GM08714 (cell line): Measurements from ENCODE around the gene B4GALT5.
A peak's percentile ranks its signal among the peaks of the same experiment; 100 is the strongest.

Experiments
- H3K4me3 ChIP-seq: fragments of 200-500 bp; sonication (Bioruptor generic); 2 replicates; pipeline ENCODE4 v1.5.1; 2014; ENCODE audit warnings: mild to moderate bottlenecking, low read length, inconsistent platforms
- ZNF274 ChIP-seq: IDR thresholded peaks from 2 replicates; pipeline ENCODE4 v1.6.1; 2012; ENCODE audit warnings: mild to moderate bottlenecking, low read depth, low read length

B4GALT5 gene

DNA sequence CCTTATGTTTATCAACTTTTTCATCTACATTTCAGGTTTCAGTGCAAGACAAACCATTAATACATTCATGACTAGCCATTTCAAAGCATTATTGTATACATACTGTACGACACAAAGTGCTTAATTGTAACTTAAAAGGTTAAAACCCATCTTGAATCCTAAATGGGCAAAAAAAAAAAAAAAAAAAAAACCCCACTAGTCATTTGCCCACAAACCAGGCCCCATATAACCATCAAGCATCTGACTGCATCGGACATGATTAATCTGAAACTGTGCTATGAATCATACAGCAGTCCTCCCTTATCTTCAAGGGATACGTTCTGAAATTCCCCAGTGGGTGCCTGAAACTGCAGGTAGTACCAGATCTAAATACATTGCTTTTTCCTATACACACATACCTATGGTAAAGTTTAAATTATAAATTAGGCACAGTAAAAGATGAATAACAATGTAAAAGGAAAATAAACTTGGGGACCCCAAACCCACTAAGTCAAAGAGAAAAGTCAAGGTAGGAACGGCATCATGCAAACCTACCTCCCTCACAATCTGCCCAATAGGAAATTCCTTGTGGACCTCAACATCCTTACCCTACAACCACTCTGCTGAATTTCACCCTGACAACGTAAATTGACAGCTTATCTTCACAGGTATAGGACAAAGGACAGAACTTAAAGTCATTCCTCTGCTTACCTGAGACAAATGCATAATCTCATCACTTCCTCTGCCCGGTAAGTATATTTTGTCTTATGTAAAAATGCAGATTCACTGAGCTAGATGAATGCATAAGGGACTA lies 14.3 kb downstream of the B4GALT5 start:
- H3K4me3 ChIP-seq: peak overlapping the region; percentile 35
- no peak for TF ChIP-seq ZNF274

DNA sequence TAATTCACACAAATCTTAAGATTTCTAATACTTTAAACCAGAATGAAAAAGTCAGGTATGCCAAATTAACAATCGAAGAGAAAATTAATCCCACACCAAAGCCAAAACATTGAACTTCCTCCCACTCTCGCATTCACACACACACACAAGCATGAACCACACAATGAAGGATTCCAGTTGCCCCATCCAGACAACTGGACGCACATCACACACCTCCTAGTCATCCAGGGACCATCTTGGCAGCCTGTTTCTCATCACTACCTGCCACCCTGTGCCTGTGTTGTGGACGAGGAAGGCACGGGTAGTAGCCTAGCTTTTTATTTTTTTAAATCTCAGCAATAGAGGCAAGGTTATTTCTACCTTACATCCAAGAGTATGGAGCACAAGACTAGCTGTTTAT lies 15.2 kb downstream of the B4GALT5 start:
- TF ChIP-seq ZNF274: no peak
- H3K4me3 ChIP-seq: no peak overlapping the region

DNA sequence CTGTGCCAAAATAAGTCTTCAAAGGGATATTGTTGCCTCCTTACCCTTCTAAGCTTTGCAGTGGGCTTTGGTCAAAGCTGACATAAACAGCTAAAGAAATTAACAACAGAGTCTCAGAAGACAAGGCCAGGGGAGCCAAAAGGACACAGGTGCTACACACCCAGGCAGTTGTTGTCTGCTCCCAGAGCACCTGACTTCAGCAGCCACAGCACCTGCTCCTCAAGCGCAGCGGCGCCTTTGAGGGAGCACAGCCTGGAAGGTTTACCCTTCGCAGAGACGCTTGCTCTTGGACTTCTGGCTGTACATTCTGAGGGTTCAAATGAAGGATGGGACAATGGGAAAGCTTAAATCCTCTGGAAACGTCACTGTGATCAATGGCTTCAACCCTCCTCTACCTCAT lies 16.6 kb downstream of the B4GALT5 start:
- no peak overlapping the region for H3K4me3 ChIP-seq
- no peak for TF ChIP-seq ZNF274

DNA sequence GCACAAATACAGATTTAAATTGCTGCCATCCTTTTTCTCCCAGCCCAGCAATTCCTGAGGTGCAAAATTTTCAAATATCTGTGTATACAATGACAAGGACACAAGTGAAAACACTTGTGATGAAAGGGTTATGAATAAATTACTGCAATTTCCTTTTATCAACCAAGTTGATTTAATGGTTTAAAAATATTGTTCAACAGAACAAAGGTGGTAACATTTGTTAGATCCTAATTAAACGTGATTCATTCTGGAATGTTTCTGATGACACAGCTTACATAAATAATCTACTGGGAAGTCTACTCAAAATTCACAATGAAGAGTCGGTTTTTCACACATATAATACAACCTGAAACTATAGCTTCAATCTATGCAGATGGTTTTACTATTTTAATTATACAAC lies 17.1 kb downstream of the B4GALT5 start:
- TF ChIP-seq ZNF274: no peak
- no peak overlapping the region for H3K4me3 ChIP-seq

DNA sequence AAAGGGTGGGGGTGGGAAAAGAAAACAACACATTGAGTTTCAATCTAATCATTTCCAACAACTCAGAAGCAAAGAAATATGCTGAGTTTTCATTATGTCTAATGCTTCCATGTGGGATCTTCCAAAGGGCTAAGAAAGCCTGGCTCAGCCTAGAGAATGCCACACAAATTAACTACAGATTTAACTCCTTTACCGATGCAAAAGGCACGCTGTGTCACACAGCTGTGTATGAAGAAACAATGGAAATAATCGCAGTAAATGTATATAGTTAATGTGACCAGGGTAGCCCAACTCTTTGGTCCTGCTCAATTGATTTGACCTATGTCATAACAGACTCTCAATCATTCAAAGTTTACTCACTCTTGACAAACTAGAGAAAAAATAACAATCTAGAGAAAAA lies 17.8 kb downstream of the B4GALT5 start:
- TF ChIP-seq ZNF274: no peak
- H3K4me3 ChIP-seq: no peak overlapping the region

DNA sequence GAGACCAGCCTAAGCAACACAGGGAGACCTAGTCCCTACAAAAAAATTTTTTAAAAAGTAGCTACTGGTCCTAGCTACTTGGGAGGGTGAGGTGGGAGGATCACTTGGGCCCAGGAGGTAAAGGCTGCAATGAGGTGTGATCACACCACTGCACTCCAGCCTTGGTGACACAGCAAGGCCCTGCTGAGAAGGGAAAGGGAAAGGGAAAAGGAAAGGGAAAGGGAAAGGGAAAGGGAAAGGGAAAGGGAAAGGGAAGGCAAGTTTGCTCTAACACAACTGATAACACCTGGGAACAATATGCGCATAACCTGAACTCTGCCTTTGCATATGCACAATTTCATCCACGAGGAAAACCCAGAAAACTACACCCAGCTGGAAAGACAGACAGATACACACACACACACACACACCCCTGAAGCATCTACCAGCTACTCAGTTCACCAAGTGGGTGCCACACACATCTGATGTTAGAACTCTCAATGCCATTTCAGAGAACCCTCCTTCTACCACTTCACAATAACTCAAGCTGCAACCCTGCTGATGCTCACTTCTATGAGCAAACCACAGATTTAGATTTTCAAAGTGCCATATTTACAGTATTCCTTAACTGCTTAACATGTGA lies 19.1 kb downstream of the B4GALT5 start:
- H3K4me3 ChIP-seq: no peak overlapping the region
- TF ChIP-seq ZNF274: no peak

DNA sequence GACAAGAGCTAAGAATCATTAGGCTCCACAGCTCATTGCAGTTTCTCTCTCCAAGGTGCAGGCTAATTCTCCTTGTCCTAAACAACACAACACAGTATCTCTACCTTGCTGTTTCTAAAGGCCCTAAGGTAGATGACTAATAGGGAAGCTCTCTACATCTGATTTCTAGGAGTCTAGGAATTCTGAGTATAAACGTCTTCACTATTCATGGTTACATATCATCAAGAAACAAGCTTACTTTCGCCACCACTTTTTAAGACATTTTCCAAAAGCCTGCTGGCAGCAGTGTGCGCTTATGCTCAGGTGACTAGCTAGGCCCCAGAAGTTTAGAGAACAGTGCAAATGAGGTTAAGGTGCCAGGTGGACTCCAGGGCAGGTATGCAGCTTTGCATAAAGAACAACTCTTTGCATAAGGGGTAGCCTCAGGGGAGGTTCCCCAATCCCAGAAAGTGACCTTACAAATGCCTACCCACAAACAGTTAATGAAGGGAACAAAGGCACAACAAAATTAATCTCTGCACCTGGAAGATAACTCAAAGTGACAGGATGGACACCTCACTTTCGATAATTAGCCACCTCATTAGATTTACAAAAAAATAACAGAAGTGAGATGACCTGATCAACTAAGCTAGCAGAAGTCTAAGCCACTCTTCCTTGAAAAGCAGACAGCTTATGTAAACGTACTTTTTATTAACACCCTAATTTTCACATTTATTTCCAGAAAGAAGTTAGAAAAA lies 20.1 kb downstream of the B4GALT5 start:
- no peak for TF ChIP-seq ZNF274
- no peak overlapping the region for H3K4me3 ChIP-seq

DNA sequence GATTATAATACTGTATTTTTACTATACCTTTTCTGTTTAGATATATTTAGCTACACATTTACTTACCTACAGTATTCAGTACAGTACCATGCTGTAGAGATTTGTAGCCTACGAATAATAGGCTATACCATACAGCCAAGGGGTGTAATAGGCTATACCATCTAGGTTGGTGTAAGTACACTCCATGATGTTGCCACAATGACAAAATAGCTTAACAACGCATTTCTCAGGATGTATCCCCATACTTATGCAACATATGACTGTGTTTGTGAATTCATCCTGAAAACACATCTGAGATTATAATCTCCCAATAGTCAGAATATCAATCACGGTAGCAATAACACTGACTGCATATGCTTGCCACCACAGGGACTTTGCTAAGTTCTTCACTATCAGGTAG lies 20.7 kb downstream of the B4GALT5 start:
- no peak for TF ChIP-seq ZNF274
- no peak overlapping the region for H3K4me3 ChIP-seq

DNA sequence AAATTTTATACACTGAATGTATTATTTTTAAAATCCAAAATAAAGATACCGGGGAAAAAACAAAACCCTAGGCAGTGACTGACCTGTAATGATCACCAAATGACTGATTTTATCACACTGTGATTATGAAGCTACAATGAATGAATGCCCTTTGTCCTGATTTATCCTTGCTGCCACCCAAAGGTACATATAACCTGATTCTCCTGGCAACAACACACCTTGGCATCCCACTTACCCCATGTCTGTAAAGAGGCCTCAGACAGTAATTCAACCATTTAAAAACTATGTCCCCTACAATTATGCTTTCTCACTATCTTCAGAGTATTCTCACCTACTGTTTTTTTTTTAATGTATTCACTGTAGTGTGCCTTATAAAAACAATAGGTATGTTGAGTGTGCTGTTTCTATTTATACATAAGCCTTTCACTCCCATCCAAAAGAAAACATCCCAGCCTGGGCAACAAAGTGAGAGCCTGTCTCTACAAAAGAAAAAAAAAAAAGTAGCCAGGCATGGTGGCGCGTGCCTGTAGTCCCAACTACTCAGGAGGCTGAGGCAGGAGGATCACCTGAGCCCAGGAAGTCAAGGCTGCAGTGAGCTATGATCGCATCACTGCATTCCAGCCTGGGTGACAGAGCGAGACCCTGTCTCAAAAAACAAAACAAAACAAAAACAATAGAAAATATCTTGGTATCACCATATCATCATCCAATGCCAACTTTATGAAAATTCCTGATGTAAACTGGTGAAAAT lies 21.7 kb downstream of the B4GALT5 start:
- TF ChIP-seq ZNF274: no peak
- no peak overlapping the region for H3K4me3 ChIP-seq

DNA sequence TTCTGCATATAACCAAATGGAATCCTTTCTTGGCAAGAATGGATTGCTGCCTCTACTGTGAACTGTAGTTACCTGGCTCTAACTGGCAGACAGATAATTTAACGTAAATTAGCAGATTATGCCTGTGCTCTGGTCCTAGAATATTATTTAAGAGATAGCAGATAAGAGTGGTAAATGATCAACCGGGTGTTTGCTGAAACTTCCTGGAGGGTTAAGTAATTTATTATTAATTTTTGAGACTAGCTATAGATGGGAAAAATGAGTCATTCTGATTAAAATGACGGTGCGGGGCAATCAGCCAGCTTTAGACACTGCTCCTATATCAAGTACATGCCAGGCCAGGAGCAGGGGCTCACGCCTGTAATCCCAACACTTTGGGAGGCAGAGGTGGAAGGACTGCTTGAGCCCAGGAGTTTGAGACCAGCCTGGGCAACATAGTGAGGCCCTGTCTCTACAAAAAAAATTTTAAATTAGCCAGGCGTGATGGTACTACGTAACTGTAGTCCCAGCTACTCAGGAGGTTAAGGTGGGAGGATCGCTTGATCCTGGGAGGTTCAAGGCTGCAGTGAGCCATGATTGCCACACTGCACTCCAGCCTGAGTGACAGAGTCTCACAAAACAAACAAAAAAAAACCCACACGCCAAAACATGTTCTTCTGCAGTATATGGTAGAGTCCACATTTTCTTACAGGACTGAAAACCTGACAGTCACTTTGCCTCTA lies 22.6 kb downstream of the B4GALT5 start:
- H3K4me3 ChIP-seq: peak overlapping the region; percentile 10; the same call in 1 of the 2 replicates
- TF ChIP-seq ZNF274: no peak

DNA sequence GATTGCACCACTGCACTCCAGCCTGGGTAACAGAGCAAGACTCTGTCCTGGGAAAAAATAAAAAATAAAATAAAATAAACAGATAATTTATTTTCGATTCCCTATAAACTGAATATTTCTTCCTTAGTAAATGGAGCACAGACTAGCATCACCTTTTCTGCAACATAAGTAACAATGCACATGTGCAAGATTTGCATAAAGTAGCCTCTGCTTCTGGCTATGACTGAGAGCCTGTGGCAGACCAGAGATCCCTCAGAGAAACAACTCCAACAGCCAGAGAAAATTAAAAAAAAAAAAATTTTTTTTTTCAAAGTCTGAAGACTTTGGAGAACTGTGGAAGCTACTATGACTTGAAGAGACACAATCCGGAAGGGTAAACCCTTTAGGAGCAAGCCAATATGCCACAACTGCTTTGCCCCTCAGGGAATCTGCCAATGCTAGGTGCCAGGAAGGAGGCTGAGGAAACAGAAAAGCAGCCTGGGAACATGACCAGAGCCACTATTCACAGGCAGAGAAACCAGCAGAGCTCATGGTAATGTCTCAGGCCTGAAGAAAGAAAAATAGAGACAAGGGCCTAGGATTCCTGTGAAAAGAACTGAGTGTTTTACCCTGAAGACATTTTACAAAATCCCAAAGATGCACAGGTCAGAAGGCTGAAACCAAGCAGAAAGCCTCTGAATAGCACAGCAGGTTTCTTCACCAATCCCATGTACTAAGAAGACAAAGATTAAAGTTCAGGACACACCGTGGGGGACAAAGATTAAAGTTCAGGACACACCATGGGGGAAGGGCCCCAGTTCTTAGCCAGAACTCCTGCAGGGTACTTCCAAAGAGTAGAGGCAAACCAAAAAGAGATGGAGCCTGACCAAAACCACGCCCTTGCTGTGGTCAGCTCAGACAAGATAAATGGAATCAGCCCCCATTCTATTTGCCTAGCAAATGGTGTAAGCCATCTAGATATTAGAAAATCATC lies 25.8 kb downstream of the B4GALT5 start:
- peak overlapping the region; percentile 9; the same call in 1 of the 2 replicates for H3K4me3 ChIP-seq
- TF ChIP-seq ZNF274: no peak

DNA sequence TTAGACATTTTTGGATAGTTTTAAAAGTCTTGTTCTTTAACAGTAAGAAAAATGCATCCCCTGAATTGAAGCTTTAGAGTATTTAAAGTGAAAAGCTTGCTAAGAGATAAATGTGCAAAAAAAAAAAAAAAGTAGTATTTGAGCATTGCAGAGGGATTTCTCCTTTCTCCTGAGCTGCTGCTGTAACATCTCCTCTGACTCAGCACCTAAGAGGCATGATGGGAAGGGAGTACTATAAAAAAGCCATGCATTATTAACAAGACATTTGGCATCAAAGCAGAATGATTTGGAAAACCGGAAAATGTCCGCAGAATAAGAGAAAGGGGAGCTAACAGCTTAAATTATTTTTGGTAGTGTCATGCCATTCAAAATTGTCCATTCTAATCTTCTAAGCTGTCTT lies 27.9 kb downstream of the B4GALT5 start:
- no peak overlapping the region for H3K4me3 ChIP-seq
- TF ChIP-seq ZNF274: no peak

DNA sequence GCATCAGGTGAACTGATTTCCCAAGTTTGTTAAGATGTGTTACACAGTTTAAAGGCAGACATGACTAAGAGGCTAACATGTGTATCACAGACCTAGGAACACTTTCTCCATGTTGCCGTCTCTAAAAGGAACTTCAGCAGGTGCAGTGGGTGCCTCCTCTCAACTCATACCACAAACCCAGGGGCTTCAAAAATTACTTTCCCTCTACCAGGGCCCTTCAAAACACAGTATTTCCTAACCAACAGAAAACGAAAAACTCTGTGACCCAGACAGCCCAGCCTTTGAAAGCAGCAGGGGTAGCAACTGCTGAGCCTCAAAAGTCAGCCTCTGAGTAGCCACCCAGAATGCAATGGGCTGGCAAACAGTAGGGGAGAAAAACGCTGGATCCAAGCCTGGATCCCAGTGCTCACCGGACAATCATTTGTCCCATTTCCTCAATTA lies 28.5 kb downstream of the B4GALT5 start:
- no peak for TF ChIP-seq ZNF274
- no peak overlapping the region for H3K4me3 ChIP-seq
